ENCODE results near the gene ETV3. TPM values are rescaled to one million over a fixed set of nuclear protein-coding genes. Genes with fewer than 3 reads are reported as not detected.

The ETV3 gene
- total RNA-seq, 1 donor from 2014 or later, result 11.2 TPM

GRCh38 chr1:157139052-157139715 is 989 bp upstream of the ETV3 start:
- DNase-seq (ENCODE audit: low read depth in 2 of 2), result no peak

GRCh38 chr1:157137408-157138219 is 581 bp downstream of the ETV3 start:
- peak; percentile 14 to 55 for DNase-seq (ENCODE audit: low read depth in 2 of 2)

GRCh38 chr1:157137046-157137407 is 1.2 kb downstream of the ETV3 start:
- DNase-seq (ENCODE audit: low read depth in 2 of 2), result no peak

GRCh38 chr1:157136133-157136532 is 2.1 kb downstream of the ETV3 start:
- DNase-seq (ENCODE audit: low read depth in 2 of 2), result no peak

GRCh38 chr1:157135646-157136045 is 2.5 kb downstream of the ETV3 start:
- no peak for DNase-seq (ENCODE audit: low read depth in 2 of 2)

GRCh38 chr1:157135070-157135469 is 3.1 kb downstream of the ETV3 start:
- DNase-seq (ENCODE audit: low read depth in 2 of 2), result no peak

GRCh38 chr1:157134442-157134841 is 3.8 kb downstream of the ETV3 start:
- DNase-seq (ENCODE audit: low read depth in 2 of 2), result no peak

GRCh38 chr1:157133426-157133825 is 4.8 kb downstream of the ETV3 start:
- DNase-seq (ENCODE audit: low read depth in 2 of 2), result no peak

GRCh38 chr1:157132616-157133167 is 5.5 kb downstream of the ETV3 start:
- DNase-seq (ENCODE audit: low read depth in 2 of 2), result no peak

GRCh38 chr1:157132111-157132510 is 6.1 kb downstream of the ETV3 start:
- no peak for DNase-seq (ENCODE audit: low read depth in 2 of 2)

- DNase-seq (ENCODE audit: low read depth in 2 of 2), result no peak
Observed at GRCh38 chr1:157131281-157131680, 6.9 kb downstream of the ETV3 start.

GRCh38 chr1:157124855-157125254 is 13.3 kb downstream of the ETV3 start:
- DNase-seq (ENCODE audit: low read depth in 2 of 2), result no peak

GRCh38 chr1:157119448-157119847 is 18.7 kb downstream of the ETV3 start:
- DNase-seq (ENCODE audit: low read depth in 2 of 2), result no peak

GRCh38 chr1:157119008-157119407 is 19.2 kb downstream of the ETV3 start:
- DNase-seq (ENCODE audit: low read depth in 2 of 2), result no peak

GRCh38 chr1:157117527-157118057 is 20.6 kb downstream of the ETV3 start:
- DNase-seq (ENCODE audit: low read depth in 2 of 2), result no peak

- DNase-seq (ENCODE audit: low read depth in 2 of 2), result no peak
Observed at GRCh38 chr1:157116737-157117103, 21.5 kb downstream of the ETV3 start.

- DNase-seq (ENCODE audit: low read depth in 2 of 2), result no peak
Observed at GRCh38 chr1:157115851-157116736, 22.1 kb downstream of the ETV3 start.

- DNase-seq (ENCODE audit: low read depth in 2 of 2), result no peak
Observed at GRCh38 chr1:157115429-157115838, 22.8 kb downstream of the ETV3 start.

- no peak for DNase-seq (ENCODE audit: low read depth in 2 of 2)
Observed at GRCh38 chr1:157114183-157115121, 23.7 kb downstream of the ETV3 start.

GRCh38 chr1:157113631-157114030 is 24.6 kb downstream of the ETV3 start:
- no peak for DNase-seq (ENCODE audit: low read depth in 2 of 2)
